Ishikawa (cell line): Measurements from ENCODE around the gene CAPG.

ENCODE experiments used
- CEBPB ChIP-seq: IDR thresholded peaks from 2 replicates; pipeline ENCODE4 v1.6.1; 2012
- CREB1 ChIP-seq: IDR thresholded peaks from 2 replicates; pipeline ENCODE4 v1.6.1; 2012; ENCODE audit warnings: low read depth
- EGR1 ChIP-seq: IDR thresholded peaks from 2 replicates; pipeline ENCODE4 v1.6.1; 2012
- EP300 ChIP-seq: IDR thresholded peaks from 2 replicates; pipeline ENCODE4 v1.6.1; 2012; ENCODE audit warnings: borderline replicate concordance
- MAX ChIP-seq: IDR thresholded peaks from 2 replicates; pipeline ENCODE4 v1.6.1; 2012
- NFIC ChIP-seq: IDR thresholded peaks from 2 replicates; pipeline ENCODE4 v1.6.1; 2012
- RAD21 ChIP-seq: IDR thresholded peaks from 2 replicates; pipeline ENCODE4 v1.6.1; 2012; ENCODE audit warnings: low read depth
- REST ChIP-seq: IDR thresholded peaks from 2 replicates; pipeline ENCODE4 v1.6.1; 2012; ENCODE audit warnings: low read depth, mild to moderate bottlenecking
- TAF1 ChIP-seq: IDR thresholded peaks from 2 replicates; pipeline ENCODE4 v1.6.1; 2012; ENCODE audit warnings: low read depth, mild to moderate bottlenecking
- TCF12 ChIP-seq: IDR thresholded peaks from 2 replicates; pipeline ENCODE4 v1.6.1; 2012; ENCODE audit warnings: low read depth
- TEAD4 ChIP-seq: IDR thresholded peaks from 2 replicates; pipeline ENCODE4 v1.6.1; 2012
- USF1 ChIP-seq: IDR thresholded peaks from 2 replicates; pipeline ENCODE4 v1.6.1; 2012
- YY1 ChIP-seq: IDR thresholded peaks from 2 replicates; pipeline ENCODE4 v1.6.1; 2012; ENCODE audit warnings: low read depth

- no peak for TF ChIP-seq TAF1
- no peak for TF ChIP-seq CEBPB
- TF ChIP-seq USF1: no peak
- no peak for TF ChIP-seq MAX
- TF ChIP-seq EP300: no peak
- no peak for TF ChIP-seq YY1
- TF ChIP-seq TEAD4: no peak
- TF ChIP-seq TCF12: no peak
- no peak for TF ChIP-seq REST
- no peak for TF ChIP-seq CREB1
- no peak for TF ChIP-seq NFIC
- TF ChIP-seq RAD21: no peak
- TF ChIP-seq EGR1: no peak
Measured at GRCh38 chr2:85435220-85435958, 25.2 kb upstream of the CAPG start.
